ENCODE data around the gene NRK. TPM values are rescaled to one million over a fixed set of nuclear protein-coding genes. Genes with fewer than 3 reads are reported as not detected.
"Not testable (repeated sequence)": the region's sequence is repeated elsewhere in the genome, so short reads cannot be mapped to it uniquely, and the experiment has no call there.

NRK gene
- total RNA-seq, 1 donor from 2014 or later = 134 TPM

GRCh38 chrX:105981772-105982485 lies 159.6 kb downstream of the NRK start:
- no peak overlapping the region for H3K27ac ChIP-seq (ENCODE audit: low read depth, low read length)
- no peaks in the 10 kb centered on the region for H3K36me3 ChIP-seq (ENCODE audit: control insufficient read depth in 3 of 3, insufficient read depth in 3 of 3, low read length in 3 of 3)
- peaks cover 0 to 7% (median 0%) of the 10 kb centered on the region in 3 donors for H3K27me3 ChIP-seq (ENCODE audit: control insufficient read depth in 3 of 3, insufficient read depth in 3 of 3, low read length in 3 of 3)
- H3K4me1 ChIP-seq (ENCODE audit: control insufficient read depth in 3 of 3, insufficient read depth in 3 of 3, low read length in 3 of 3) = no peaks in the 10 kb centered on the region
- H3K9me3 ChIP-seq (ENCODE audit: control insufficient read depth in 3 of 3, low read length in 3 of 3) = peaks cover 0 to 2% (median 0%) of the 10 kb centered on the region in 3 donors
- H3K4me3 ChIP-seq (ENCODE audit: low read length in 3 of 3) = no peak overlapping the region
- H3K9ac ChIP-seq (ENCODE audit: low read depth in 1 of 3, low read length in 3 of 3) = no peak overlapping the region

DNA sequence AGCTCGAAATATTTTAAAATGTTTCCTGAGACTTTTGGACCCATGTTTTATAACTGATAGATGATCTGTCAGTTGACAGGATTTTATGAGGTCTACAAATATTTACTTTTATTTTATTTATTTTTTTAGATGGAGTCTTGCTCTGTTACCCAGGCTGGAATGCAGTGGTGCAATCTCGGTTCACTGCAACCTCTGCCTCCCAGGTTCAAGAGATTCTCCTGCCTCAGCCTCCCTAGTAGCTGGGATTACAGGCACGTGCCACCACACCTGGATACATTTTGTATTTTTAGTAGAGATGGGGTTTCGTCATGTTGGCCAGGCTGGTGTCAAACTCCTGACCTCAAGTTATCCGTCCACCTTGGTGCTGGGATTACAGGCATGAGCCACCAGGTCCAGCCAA lies 166.1 kb downstream of the NRK start:
- not testable (repeated sequence) for H3K36me3 ChIP-seq (ENCODE audit: control insufficient read depth in 3 of 3, insufficient read depth in 3 of 3, low read length in 3 of 3); H3K27ac ChIP-seq (ENCODE audit: low read depth, low read length); H3K27me3 ChIP-seq (ENCODE audit: control insufficient read depth in 3 of 3, insufficient read depth in 3 of 3, low read length in 3 of 3); H3K9ac ChIP-seq (ENCODE audit: low read depth in 1 of 3, low read length in 3 of 3); H3K9me3 ChIP-seq (ENCODE audit: control insufficient read depth in 3 of 3, low read length in 3 of 3); H3K4me1 ChIP-seq (ENCODE audit: control insufficient read depth in 3 of 3, insufficient read depth in 3 of 3, low read length in 3 of 3); H3K4me3 ChIP-seq (ENCODE audit: low read length in 3 of 3)

DNA sequence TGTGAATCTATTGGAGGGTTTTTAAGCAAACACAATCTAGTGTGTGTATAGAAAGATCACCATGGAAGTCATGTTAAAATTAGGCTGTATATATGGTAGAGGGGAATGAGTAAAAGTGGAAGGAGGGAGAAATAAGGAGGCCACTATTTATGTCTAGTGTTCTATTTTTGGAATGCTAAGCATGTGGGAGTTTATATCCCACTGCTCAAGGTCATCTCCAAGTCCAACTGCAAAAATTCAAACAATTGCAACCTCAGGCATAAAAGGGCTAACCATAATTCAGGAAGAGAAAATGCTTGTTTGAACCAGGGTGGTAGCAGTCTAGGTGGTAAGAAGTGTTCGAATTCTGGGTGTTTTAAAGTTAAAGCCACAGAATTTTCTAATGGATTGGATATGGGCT lies 177.0 kb downstream of the NRK start:
- no peak overlapping the region for H3K27ac ChIP-seq (ENCODE audit: low read depth, low read length)
- no peak overlapping the region for H3K4me3 ChIP-seq (ENCODE audit: low read length in 3 of 3)
- H3K36me3 ChIP-seq (ENCODE audit: control insufficient read depth in 3 of 3, insufficient read depth in 3 of 3, low read length in 3 of 3) = no peaks in the 10 kb centered on the region
- H3K4me1 ChIP-seq (ENCODE audit: control insufficient read depth in 3 of 3, insufficient read depth in 3 of 3, low read length in 3 of 3) = no peaks in the 10 kb centered on the region
- no peak overlapping the region for H3K9ac ChIP-seq (ENCODE audit: low read depth in 1 of 3, low read length in 3 of 3)
- H3K9me3 ChIP-seq (ENCODE audit: control insufficient read depth in 3 of 3, low read length in 3 of 3) = no peaks in the 10 kb centered on the region
- H3K27me3 ChIP-seq (ENCODE audit: control insufficient read depth in 3 of 3, insufficient read depth in 3 of 3, low read length in 3 of 3) = no peaks in the 10 kb centered on the region

GRCh38 chrX:106000203-106000602 lies 177.9 kb downstream of the NRK start:
- no peak overlapping the region for H3K27ac ChIP-seq (ENCODE audit: low read depth, low read length)
- no peak overlapping the region for H3K9ac ChIP-seq (ENCODE audit: low read depth in 1 of 3, low read length in 3 of 3)
- no peaks in the 10 kb centered on the region for H3K9me3 ChIP-seq (ENCODE audit: control insufficient read depth in 3 of 3, low read length in 3 of 3)
- no peak overlapping the region for H3K4me3 ChIP-seq (ENCODE audit: low read length in 3 of 3)
- no peaks in the 10 kb centered on the region for H3K36me3 ChIP-seq (ENCODE audit: control insufficient read depth in 3 of 3, insufficient read depth in 3 of 3, low read length in 3 of 3)
- no peaks in the 10 kb centered on the region for H3K4me1 ChIP-seq (ENCODE audit: control insufficient read depth in 3 of 3, insufficient read depth in 3 of 3, low read length in 3 of 3)
- H3K27me3 ChIP-seq (ENCODE audit: control insufficient read depth in 3 of 3, insufficient read depth in 3 of 3, low read length in 3 of 3) = no peaks in the 10 kb centered on the region

DNA sequence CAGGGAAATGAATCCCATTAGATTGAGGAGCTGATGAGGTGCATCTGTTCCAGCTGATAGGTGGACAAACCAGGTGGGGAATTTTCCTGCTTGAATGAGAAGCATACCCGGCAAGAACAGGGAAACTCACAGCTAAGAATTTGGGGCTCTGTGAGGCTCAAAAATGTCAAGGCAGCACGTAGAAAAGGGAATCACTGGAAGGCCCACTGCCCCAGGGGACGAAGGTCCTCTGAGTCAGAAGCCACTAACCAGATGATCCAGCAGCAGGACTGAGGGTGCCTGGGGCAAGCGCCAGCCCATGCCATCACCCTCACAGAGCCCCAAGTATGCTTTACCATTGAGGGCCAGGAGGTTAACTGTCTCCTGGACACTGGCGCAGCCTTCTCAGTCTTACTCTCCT lies 178.3 kb downstream of the NRK start:
- H3K9me3 ChIP-seq (ENCODE audit: control insufficient read depth in 3 of 3, low read length in 3 of 3); H3K4me1 ChIP-seq (ENCODE audit: control insufficient read depth in 3 of 3, insufficient read depth in 3 of 3, low read length in 3 of 3); H3K36me3 ChIP-seq (ENCODE audit: control insufficient read depth in 3 of 3, insufficient read depth in 3 of 3, low read length in 3 of 3); H3K27ac ChIP-seq (ENCODE audit: low read depth, low read length); H3K4me3 ChIP-seq (ENCODE audit: low read length in 3 of 3); H3K9ac ChIP-seq (ENCODE audit: low read depth in 1 of 3, low read length in 3 of 3); H3K27me3 ChIP-seq (ENCODE audit: control insufficient read depth in 3 of 3, insufficient read depth in 3 of 3, low read length in 3 of 3): not testable (repeated sequence)

DNA sequence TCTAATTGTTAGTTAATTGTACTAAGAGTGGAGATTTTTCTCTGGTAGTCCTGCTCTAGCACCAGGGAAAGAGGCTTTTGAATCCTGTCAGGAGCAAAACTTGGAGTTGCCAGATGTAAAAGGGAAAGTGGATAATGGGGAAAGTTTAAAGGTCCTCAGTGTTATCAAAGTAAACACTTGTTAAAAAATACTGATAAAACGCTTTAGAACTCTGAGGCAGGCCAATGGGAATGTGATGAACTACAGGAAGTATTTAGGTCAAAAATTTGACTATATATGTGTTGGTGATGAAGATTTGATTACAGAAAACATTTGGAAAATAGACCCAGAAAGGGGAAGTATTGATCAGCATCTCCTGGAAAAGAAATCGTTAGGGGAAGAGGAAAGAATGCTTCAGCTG lies 183.3 kb downstream of the NRK start:
- H3K36me3 ChIP-seq (ENCODE audit: control insufficient read depth in 3 of 3, insufficient read depth in 3 of 3, low read length in 3 of 3) = no peaks in the 10 kb centered on the region
- H3K27ac ChIP-seq (ENCODE audit: low read depth, low read length) = no peak overlapping the region
- H3K4me3 ChIP-seq (ENCODE audit: low read length in 3 of 3) = no peak overlapping the region
- no peaks in the 10 kb centered on the region for H3K4me1 ChIP-seq (ENCODE audit: control insufficient read depth in 3 of 3, insufficient read depth in 3 of 3, low read length in 3 of 3)
- H3K27me3 ChIP-seq (ENCODE audit: control insufficient read depth in 3 of 3, insufficient read depth in 3 of 3, low read length in 3 of 3) = no peaks in the 10 kb centered on the region
- H3K9ac ChIP-seq (ENCODE audit: low read depth in 1 of 3, low read length in 3 of 3) = no peak overlapping the region
- H3K9me3 ChIP-seq (ENCODE audit: control insufficient read depth in 3 of 3, low read length in 3 of 3) = no peaks in the 10 kb centered on the region

GRCh38 chrX:106007815-106008214 lies 185.5 kb downstream of the NRK start:
- Histone ChIP-seq H3K27me3 (ENCODE audit: control insufficient read depth in 3 of 3, insufficient read depth in 3 of 3, low read length in 3 of 3) (no peaks in the 10 kb centered on the region), H3K9ac (ENCODE audit: low read depth in 1 of 3, low read length in 3 of 3) (no peak overlapping the region), H3K9me3 (ENCODE audit: control insufficient read depth in 3 of 3, low read length in 3 of 3) (no peaks in the 10 kb centered on the region), H3K27ac (ENCODE audit: low read depth, low read length) (no peak overlapping the region), H3K36me3 (ENCODE audit: control insufficient read depth in 3 of 3, insufficient read depth in 3 of 3, low read length in 3 of 3) (no peaks in the 10 kb centered on the region), H3K4me3 (ENCODE audit: low read length in 3 of 3) (no peak overlapping the region), H3K4me1 (ENCODE audit: control insufficient read depth in 3 of 3, insufficient read depth in 3 of 3, low read length in 3 of 3) (no peaks in the 10 kb centered on the region)

Other genes starting within 250 kb of the NRK start
- not detected for gene SERPINA7, start 216.2 kb downstream of the NRK start, total RNA-seq

All from skeletal muscle tissue (tissue), 4 donors.